Mucosa of stomach (tissue), 1 donor: Measurements from ENCODE around the gene CASKIN1.

ENCODE experiments used
- H3K27me3 ChIP-seq: one replicate; pipeline ENCODE4 v1.7.0; 2013; ENCODE audit warnings: mild to moderate bottlenecking, low read length; ENCODE audit not compliant: control insufficient read depth, insufficient read depth
- H3K36me3 ChIP-seq: one replicate; pipeline ENCODE4 v1.7.0; 2013; ENCODE audit warnings: low read length; ENCODE audit not compliant: control insufficient read depth, insufficient read depth
- H3K4me1 ChIP-seq: one replicate; pipeline ENCODE4 v1.7.0; 2013; ENCODE audit warnings: mild to moderate bottlenecking, low read length; ENCODE audit not compliant: control insufficient read depth, insufficient read depth
- H3K4me3 ChIP-seq: one replicate; pipeline ENCODE4 v1.7.0; 2013; ENCODE audit warnings: low read length
- H3K9ac ChIP-seq: one replicate; pipeline ENCODE4 v1.7.0; 2013; ENCODE audit warnings: mild to moderate bottlenecking, low read length, moderate library complexity
- H3K9me3 ChIP-seq: one replicate; pipeline ENCODE4 v1.7.0; 2013; ENCODE audit warnings: mild to moderate bottlenecking, low read length, moderate library complexity; ENCODE audit not compliant: control insufficient read depth
- donor health status: Pancreatic carcinoma.

Gene CASKIN1

DNA sequence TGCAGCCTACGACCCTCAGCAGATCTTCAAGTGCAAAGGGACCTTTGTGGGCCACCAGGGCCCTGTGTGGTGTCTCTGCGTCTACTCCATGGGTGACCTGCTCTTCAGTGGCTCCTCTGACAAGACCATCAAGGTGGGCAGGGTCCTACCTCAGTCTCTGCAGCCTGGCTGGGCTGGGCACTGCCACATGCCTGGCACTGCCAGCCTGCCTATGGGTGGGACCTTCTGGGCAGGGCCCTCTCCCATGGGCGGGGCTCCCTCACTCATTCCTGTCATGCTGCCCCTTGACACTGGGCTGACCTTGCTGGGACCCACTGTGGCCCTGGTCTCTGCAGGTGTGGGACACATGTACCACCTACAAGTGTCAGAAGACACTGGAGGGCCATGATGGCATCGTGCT, 22.5 kb downstream of the CASKIN1 start:
- H3K9ac ChIP-seq, result no peak overlapping the region
- H3K27me3 ChIP-seq, result no peaks in the 10 kb centered on the region
- peaks cover 7% of the 10 kb centered on the region for H3K4me1 ChIP-seq
- no peaks in the 10 kb centered on the region for H3K9me3 ChIP-seq
- H3K36me3 ChIP-seq, result peaks cover 6% of the 10 kb centered on the region
- no peak overlapping the region for H3K4me3 ChIP-seq

GRCh38 chr16:2173366-2173765, 23.0 kb downstream of the CASKIN1 start:
- H3K27me3 ChIP-seq, result no peaks in the 10 kb centered on the region
- H3K4me1 ChIP-seq, result peaks cover 7% of the 10 kb centered on the region
- H3K36me3 ChIP-seq, result peaks cover 6% of the 10 kb centered on the region
- H3K9me3 ChIP-seq, result no peaks in the 10 kb centered on the region
- H3K4me3 ChIP-seq, result no peak overlapping the region
- H3K9ac ChIP-seq, result no peak overlapping the region

DNA sequence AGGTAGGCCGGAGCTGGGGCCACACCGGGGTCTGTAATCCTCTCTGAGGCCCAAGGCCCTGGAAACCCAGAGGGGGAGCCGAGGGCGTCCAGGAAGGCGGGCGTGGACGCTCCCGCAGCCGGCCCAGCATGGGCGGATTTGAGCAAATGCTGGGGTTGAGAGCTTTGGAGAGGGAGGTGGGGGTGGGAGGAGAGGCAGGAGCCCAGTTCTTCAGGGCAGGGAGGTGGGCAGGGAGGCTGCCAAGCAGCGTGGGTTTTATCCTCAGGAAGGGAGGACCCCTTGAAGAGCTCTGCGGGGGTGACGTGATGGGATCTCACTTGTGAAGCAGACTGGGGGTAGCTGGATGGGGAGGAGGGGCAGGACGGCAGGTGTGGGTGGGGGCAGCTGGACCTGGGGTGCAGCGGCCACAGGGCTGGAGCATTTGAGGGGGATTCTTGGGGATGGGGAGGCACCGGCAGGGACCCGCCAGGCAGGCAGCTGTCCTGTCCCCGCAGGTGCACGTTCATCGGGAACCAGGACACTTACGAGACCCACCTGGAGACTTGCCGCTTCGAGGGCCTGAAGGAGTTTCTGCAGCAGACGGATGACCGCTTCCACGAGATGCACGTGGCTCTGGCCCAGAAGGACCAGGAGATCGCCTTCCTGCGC, 23.6 kb downstream of the CASKIN1 start:
- Histone ChIP-seq H3K36me3 (peaks cover 9% of the 10 kb centered on the region), H3K9ac (no peak overlapping the region)

GRCh38 chr16:2171601-2172178, 24.7 kb downstream of the CASKIN1 start:
- Histone ChIP-seq H3K27me3 (no peaks in the 10 kb centered on the region), H3K4me1 (peaks cover 7% of the 10 kb centered on the region), H3K9ac (no peak overlapping the region), H3K36me3 (peaks cover 10% of the 10 kb centered on the region), H3K9me3 (no peaks in the 10 kb centered on the region), H3K4me3 (no peak overlapping the region)

More for the DNA sequence above, 23.6 kb downstream of the CASKIN1 start:
- peaks cover 7% of the 10 kb centered on the region for H3K4me1 ChIP-seq
- H3K4me3 ChIP-seq, result no peak overlapping the region
- no peaks in the 10 kb centered on the region for H3K9me3 ChIP-seq
- H3K27me3 ChIP-seq, result no peaks in the 10 kb centered on the region

- H3K9me3 ChIP-seq, result no peaks in the 10 kb centered on the region
- H3K36me3 ChIP-seq, result peaks cover 16% of the 10 kb centered on the region
- no peak overlapping the region for H3K4me3 ChIP-seq
- H3K9ac ChIP-seq, result no peak overlapping the region
- H3K4me1 ChIP-seq, result peaks cover 7% of the 10 kb centered on the region
- no peaks in the 10 kb centered on the region for H3K27me3 ChIP-seq
Measured at GRCh38 chr16:2170587-2171435, 25.6 kb downstream of the CASKIN1 start.

DNA sequence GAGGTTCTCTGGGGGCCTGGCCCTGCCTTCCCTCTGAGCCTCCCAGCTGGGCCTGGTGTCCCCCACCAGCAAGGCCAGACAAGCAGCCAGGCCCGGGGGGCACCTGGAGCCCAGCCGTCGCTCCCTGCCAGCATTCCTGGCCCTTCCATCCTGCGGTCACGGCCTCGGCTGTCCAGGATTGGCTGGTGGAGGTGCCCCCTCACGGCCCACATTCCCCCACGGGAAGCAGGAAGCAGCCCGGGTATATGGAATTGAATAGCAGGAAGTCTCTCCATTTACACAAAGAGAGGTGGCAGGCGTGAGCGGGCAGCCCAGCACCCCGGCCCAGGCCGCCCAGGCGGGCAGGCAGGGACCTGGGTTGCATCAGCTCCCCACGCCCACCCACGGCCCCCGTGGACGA, 26.3 kb downstream of the CASKIN1 start:
- no peak overlapping the region for H3K4me3 ChIP-seq
- H3K9me3 ChIP-seq, result no peaks in the 10 kb centered on the region
- no peak overlapping the region for H3K9ac ChIP-seq
- H3K36me3 ChIP-seq, result peaks cover 16% of the 10 kb centered on the region
- H3K4me1 ChIP-seq, result peaks cover 7% of the 10 kb centered on the region
- no peaks in the 10 kb centered on the region for H3K27me3 ChIP-seq

GRCh38 chr16:2167068-2167638, 29.3 kb downstream of the CASKIN1 start:
- peaks cover 22% of the 10 kb centered on the region for H3K4me1 ChIP-seq
- no peaks in the 10 kb centered on the region for H3K27me3 ChIP-seq
- H3K36me3 ChIP-seq, result peaks cover 10% of the 10 kb centered on the region
- H3K9me3 ChIP-seq, result no peaks in the 10 kb centered on the region
- H3K4me3 ChIP-seq, result no peak overlapping the region
- no peak overlapping the region for H3K9ac ChIP-seq

DNA sequence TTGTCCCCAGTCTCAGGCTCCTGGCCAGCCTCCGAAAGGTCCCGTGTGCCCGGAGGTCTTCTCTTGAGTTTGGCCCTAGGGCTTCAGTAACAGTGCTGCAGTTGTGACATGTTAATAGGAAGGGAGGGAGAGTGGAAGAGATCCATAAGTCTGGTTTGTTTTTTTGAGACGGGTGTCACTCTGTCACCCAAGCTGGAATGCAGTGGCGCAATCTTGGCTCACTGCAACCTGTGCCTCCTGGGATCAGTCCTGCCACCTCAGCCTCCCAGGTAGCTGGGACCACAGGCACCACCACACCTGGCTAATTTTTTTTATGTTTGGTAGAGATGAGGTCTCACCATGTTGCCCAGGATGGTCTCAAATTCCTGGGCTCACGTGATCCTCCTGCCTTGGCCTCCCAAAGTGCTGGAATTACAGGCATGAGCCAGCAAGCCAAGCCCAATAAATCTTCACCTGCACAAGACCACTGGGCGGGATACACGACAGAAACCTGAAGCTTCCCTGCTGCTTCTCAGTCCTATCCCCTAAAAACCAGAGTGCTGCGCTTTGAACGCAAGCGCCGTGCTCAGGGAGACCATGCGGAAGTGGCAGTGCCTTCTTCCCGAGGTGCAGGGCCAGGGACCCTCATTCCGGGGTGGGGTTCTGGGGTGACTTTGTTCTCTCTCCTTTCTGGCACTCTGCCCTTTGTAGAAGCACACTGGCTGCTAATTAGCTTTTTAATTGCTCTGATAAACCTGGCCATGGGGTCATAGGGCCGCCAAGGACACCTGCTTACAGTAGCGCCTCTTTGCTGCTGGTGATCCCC, 29.9 kb downstream of the CASKIN1 start:
- H3K4me1 ChIP-seq, result peaks cover 29% of the 10 kb centered on the region
- no peak overlapping the region for H3K9ac ChIP-seq
- no peak overlapping the region for H3K4me3 ChIP-seq
- no peaks in the 10 kb centered on the region for H3K27me3 ChIP-seq
- peaks cover 10% of the 10 kb centered on the region for H3K36me3 ChIP-seq
- no peaks in the 10 kb centered on the region for H3K9me3 ChIP-seq

GRCh38 chr16:2165861-2166260, 30.5 kb downstream of the CASKIN1 start:
- H3K4me1 ChIP-seq, result peaks cover 35% of the 10 kb centered on the region
- peaks cover 10% of the 10 kb centered on the region for H3K36me3 ChIP-seq
- H3K9me3 ChIP-seq, result no peaks in the 10 kb centered on the region
- no peaks in the 10 kb centered on the region for H3K27me3 ChIP-seq
- no peak overlapping the region for H3K9ac ChIP-seq
- H3K4me3 ChIP-seq, result no peak overlapping the region

- H3K27me3 ChIP-seq, result no peaks in the 10 kb centered on the region
- H3K4me3 ChIP-seq, result no peak overlapping the region
- H3K4me1 ChIP-seq, result peaks cover 56% of the 10 kb centered on the region
- peak overlapping the region; percentile 62 for H3K9ac ChIP-seq
- no peaks in the 10 kb centered on the region for H3K9me3 ChIP-seq
- H3K36me3 ChIP-seq, result peaks cover 10% of the 10 kb centered on the region
Measured at GRCh38 chr16:2163211-2163881, 33.1 kb downstream of the CASKIN1 start.

DNA sequence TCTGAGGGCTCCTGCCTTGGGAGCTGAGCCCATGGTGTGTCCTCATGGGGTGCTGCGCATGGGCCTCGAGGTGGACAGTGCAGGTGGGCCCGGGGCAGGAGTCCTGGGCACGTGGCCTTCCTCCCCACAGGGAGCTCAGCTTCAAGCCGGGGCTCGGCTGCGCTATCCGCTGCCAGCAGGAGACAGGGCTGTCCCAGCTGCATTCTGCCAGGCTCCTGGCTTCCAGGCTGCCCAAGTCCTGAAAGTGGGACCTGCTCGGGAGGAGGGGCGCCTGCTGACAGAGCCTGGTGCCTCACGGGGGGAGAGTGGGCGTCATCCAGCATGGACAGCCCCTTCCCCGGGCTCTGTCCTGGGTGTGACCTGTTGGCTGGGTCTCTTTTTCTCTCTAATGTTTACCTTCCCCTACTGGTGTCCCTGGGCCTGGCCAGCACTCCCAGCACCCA, 33.7 kb downstream of the CASKIN1 start:
- H3K9me3 ChIP-seq, result no peaks in the 10 kb centered on the region
- peaks cover 6% of the 10 kb centered on the region for H3K36me3 ChIP-seq
- H3K4me3 ChIP-seq, result no peak overlapping the region
- H3K27me3 ChIP-seq, result no peaks in the 10 kb centered on the region
- H3K9ac ChIP-seq, result peak overlapping the region; percentile 45
- H3K4me1 ChIP-seq, result peaks cover 62% of the 10 kb centered on the region
